ENCODE data around the gene LBHD2. TPM values are rescaled to one million over a fixed set of nuclear protein-coding genes. Genes with fewer than 3 reads are reported as not detected.
"Not testable (repeated sequence)": the region's sequence is repeated elsewhere in the genome, so short reads cannot be mapped to it uniquely, and the experiment has no call there.

LBHD2 gene
- total RNA-seq, 2 experiments from 2014 or later = not detected

GRCh38 chr14:103118018-103118662, 34.1 kb downstream of the LBHD2 start:
- CTCF ChIA-PET (ENCODE audit: unreplicated experiment) = no interaction called here
- H2AFZ ChIP-seq (ENCODE audit: low read length) = no peak overlapping the region
- H3K9me2 ChIP-seq (ENCODE audit: insufficient read depth, low read length) = no peaks in the 10 kb centered on the region
- intact Hi-C loops (cut with micrococcal nuclease; ENCODE audit: unreplicated experiment) = no loop called here
- no TSS peak for BruUV-seq (replicated peaks)
- no peaks in the 10 kb centered on the region for H4K20me1 ChIP-seq (ENCODE audit: insufficient read depth, low read length)
- H3K4me1 ChIP-seq (ENCODE audit: insufficient read depth, low read length, poor library complexity, severe bottlenecking) = peaks cover 7% of the 10 kb centered on the region
- no peaks in the 10 kb centered on the region for H3K36me3 ChIP-seq (ENCODE audit: insufficient read depth, low read length)
- no peak overlapping the region for H3K27ac ChIP-seq (ENCODE audit: low read depth, low read length, poor library complexity, severe bottlenecking)
- H3K4me3 ChIP-seq (ENCODE audit: low read depth, low read length, poor library complexity, severe bottlenecking) = no peak overlapping the region
- no peak for TF ChIP-seq CTCF (conservative IDR thresholded peaks at IDR 0.05; ENCODE audit: low read length)
- no peak for TF ChIP-seq EZH2phosphoT487 (IDR thresholded peaks at IDR 0.05; ENCODE audit: borderline replicate concordance, low read depth, low read length)
- no peak for DNase-seq (ENCODE audit: low spot score)
- H3K4me2 ChIP-seq (ENCODE audit: low read length) = no peak overlapping the region
- H3K9me3 ChIP-seq (ENCODE audit: low read length) = no peaks in the 10 kb centered on the region
- H3K79me2 ChIP-seq (ENCODE audit: insufficient read depth, low read depth, low read length) = no peaks in the 10 kb centered on the region
- POLR2A ChIA-PET = no interaction called here

GRCh38 chr14:103118663-103119404, 34.8 kb downstream of the LBHD2 start:
- no peak overlapping the region for H3K4me2 ChIP-seq (ENCODE audit: low read length)
- no peaks in the 10 kb centered on the region for H3K9me2 ChIP-seq (ENCODE audit: insufficient read depth, low read length)
- peaks cover 7% of the 10 kb centered on the region for H3K4me1 ChIP-seq (ENCODE audit: insufficient read depth, low read length, poor library complexity, severe bottlenecking)
- no peaks in the 10 kb centered on the region for H3K9me3 ChIP-seq (ENCODE audit: low read length)
- no peak for DNase-seq (ENCODE audit: low spot score)
- intact Hi-C loops (cut with micrococcal nuclease; ENCODE audit: unreplicated experiment) = no loop called here
- H3K36me3 ChIP-seq (ENCODE audit: insufficient read depth, low read length) = no peaks in the 10 kb centered on the region
- POLR2A ChIA-PET = no interaction called here
- no peak overlapping the region for H3K4me3 ChIP-seq (ENCODE audit: low read depth, low read length, poor library complexity, severe bottlenecking)
- H2AFZ ChIP-seq (ENCODE audit: low read length) = no peak overlapping the region
- CTCF ChIA-PET (ENCODE audit: unreplicated experiment) = no interaction called here
- H3K79me2 ChIP-seq (ENCODE audit: insufficient read depth, low read depth, low read length) = no peaks in the 10 kb centered on the region
- BruUV-seq (replicated peaks) = no TSS peak
- H3K27ac ChIP-seq (ENCODE audit: low read depth, low read length, poor library complexity, severe bottlenecking) = no peak overlapping the region
- TF ChIP-seq EZH2phosphoT487 (IDR thresholded peaks at IDR 0.05; ENCODE audit: borderline replicate concordance, low read depth, low read length) = no peak
- TF ChIP-seq CTCF (conservative IDR thresholded peaks at IDR 0.05; ENCODE audit: low read length) = no peak
- H4K20me1 ChIP-seq (ENCODE audit: insufficient read depth, low read length) = no peaks in the 10 kb centered on the region

GRCh38 chr14:103119527-103119926, 35.5 kb downstream of the LBHD2 start:
- BruUV-seq (replicated peaks); H3K9me3 ChIP-seq (ENCODE audit: low read length); POLR2A ChIA-PET; H3K36me3 ChIP-seq (ENCODE audit: insufficient read depth, low read length); intact Hi-C loops (cut with micrococcal nuclease; ENCODE audit: unreplicated experiment); H3K4me1 ChIP-seq (ENCODE audit: insufficient read depth, low read length, poor library complexity, severe bottlenecking); DNase-seq (ENCODE audit: low spot score); H3K27ac ChIP-seq (ENCODE audit: low read depth, low read length, poor library complexity, severe bottlenecking); CTCF ChIA-PET (ENCODE audit: unreplicated experiment); H4K20me1 ChIP-seq (ENCODE audit: insufficient read depth, low read length); H3K79me2 ChIP-seq (ENCODE audit: insufficient read depth, low read depth, low read length); H3K4me3 ChIP-seq (ENCODE audit: low read depth, low read length, poor library complexity, severe bottlenecking); H2AFZ ChIP-seq (ENCODE audit: low read length); H3K4me2 ChIP-seq (ENCODE audit: low read length); H3K9me2 ChIP-seq (ENCODE audit: insufficient read depth, low read length): not testable (repeated sequence)

All from OCI-LY7 (cell line).